Activated effector memory CD4-positive, alpha-beta T cell treated with Interleukin-2 at 50 U/mL for 16 hours (primary cell): ENCODE results near the gene MDC1.
"Not testable (repeated sequence)": the region's sequence is repeated elsewhere in the genome, so short reads cannot be mapped to it uniquely, and the experiment has no call there.

Source experiments
- DNase-seq: peaks from one replicate; pipeline ENCODE4 v3.0.0-alpha.2; 2020

Gene MDC1

GRCh38 chr6:30717129-30717844 lies at the start of gene MDC1:
TSS of gene MDC1 (minus strand) at chr6:30717281. CDS start at chr6:30715175, 2,106 bp downstream.
- DNase-seq = peak; percentile 99

DNA sequence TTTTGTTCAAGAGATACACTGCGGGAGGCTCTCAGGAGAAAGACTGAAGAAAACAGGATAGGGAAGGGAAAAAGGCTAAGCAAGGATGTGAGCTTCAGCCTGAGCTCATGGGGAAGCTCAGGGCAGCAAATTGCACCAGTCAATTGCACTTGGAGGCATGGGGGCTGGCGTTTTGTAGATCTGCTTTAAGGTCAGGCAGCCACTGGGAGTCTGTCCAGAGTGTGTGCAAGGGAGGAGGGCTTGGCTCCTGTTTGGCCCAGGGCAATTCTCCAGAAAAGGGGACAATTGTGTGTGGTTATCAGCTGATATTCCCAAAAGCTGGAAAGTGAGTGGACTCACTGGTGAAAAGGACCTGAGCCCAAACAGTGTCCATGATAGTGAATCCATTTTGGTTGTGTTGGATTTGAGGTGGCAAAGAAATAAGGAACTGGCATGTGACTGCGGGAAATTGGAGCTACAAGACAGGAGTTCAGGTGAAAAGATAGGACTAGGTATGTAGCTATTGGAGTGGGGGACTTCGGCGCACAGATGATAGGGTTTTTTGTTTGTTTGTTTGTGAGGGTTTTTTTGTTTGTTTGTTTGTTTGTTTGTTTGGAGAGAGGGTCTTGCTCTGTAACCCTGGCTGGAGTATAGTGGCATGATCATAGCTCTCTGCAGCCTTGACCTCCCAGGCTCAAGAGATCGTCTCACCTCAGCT lies 49.5 kb upstream of the MDC1 start:
- DNase-seq = no peak

GRCh38 chr6:30765495-30765894 lies 48.4 kb upstream of the MDC1 start:
- DNase-seq = not testable (repeated sequence)

- not testable (repeated sequence) for DNase-seq
Observed at GRCh38 chr6:30764490-30765043, 47.5 kb upstream of the MDC1 start.

GRCh38 chr6:30763618-30764489 lies 46.8 kb upstream of the MDC1 start:
- DNase-seq = no peak

DNA sequence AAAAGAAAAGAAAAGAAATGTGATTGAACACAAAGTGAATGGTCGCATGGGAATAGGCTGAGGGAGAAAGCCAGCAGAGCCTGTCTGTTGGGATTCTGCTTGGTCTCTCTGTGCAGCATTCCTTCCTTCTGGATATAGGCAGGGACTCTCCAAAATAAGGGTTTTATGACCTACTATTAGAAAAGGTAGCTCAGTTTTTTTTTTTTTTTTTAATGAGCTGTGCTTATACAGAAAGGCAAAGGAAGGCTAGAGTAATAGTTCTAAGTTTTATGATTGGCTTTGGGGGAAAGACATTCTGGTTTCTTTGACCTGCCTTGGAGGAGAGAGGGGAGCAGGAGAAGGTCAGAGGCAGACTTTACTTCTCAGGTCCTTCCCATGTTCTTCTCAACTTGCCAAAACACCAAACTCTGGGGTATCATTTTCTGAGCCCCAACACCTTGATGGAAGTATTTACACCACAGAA lies 46.1 kb upstream of the MDC1 start:
- no peak for DNase-seq

DNA sequence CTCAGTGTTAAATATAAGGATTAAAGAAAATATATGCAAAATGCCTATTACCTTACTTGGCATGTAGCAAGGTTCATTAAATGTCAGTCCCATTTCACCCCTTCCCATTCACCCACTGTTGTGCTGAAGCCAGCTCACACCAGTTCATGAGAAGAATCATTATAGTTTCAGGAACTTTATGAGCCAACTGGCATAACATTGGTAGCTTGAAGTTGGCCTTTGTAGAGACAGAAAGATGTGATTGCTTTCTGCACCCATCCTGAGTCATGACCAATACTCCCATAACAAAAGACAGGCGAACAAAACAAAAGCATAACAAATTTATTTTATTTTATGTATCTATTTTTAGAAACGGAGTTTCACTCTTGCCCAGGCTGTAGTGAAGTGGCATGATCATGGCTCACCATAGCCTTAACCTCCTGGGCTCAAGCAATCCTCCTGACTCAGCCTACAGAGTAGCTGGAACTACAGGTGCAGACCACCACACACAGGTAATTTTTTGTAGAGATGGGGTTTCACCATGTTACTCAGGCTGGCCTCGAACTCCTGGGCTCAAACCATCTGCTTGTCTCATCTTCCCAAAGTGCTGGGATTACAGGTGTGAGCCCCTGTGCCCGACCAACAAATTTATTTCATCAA lies 44.8 kb upstream of the MDC1 start:
- no peak for DNase-seq

DNA sequence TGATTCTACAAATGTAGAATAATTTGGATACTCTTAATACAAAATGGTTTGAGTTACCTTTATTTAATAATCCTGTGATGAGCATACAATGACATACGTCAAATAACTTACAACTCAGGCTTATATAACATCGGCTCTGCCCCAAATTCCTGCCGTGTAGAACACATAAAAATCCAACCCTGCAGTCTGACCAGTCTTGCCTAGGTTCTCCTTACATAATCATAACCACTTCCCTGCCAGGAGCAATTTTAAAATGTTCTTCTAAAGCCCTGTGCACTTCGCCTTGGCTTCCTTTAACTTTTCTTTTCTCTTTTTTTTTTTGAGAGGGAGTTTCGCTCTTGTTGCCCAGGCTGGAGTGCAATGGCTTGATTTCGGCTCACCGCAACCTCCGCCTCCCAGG lies 43.5 kb upstream of the MDC1 start:
- no peak for DNase-seq

- no peak for DNase-seq
Observed at GRCh38 chr6:30759575-30760239, 42.6 kb upstream of the MDC1 start.

DNA sequence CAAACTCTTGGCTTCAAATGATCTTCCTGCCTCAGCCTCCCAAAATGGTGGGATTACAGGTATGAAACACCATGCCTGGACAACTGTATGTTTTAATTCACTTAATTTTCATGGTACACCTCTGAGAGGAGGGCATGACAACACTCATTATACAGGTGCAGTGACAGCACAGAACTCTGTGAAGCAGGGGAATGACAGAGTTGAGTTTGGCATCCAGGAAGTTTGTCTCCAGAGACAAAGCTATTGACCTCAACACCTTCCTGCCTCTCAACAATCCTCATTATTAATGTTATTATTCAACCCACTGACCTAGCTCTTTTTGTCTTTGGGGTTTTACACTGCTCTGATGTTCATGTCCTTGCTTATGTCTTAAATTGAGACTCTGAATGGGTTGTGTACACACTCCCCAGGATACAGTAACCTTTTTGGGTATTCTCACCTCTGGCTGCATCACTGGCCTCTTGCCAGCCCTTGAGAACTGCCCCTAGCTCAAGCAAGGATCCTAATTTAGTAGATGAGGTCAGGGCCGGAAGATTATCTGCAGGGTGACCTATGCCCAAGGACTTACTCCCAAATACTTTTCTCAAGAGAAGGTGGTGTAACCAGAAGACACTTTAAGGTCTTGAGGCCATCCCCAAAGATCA lies 40.3 kb upstream of the MDC1 start:
- no peak for DNase-seq

- DNase-seq = not testable (repeated sequence)
Observed at GRCh38 chr6:30756405-30757003, 39.4 kb upstream of the MDC1 start.

DNA sequence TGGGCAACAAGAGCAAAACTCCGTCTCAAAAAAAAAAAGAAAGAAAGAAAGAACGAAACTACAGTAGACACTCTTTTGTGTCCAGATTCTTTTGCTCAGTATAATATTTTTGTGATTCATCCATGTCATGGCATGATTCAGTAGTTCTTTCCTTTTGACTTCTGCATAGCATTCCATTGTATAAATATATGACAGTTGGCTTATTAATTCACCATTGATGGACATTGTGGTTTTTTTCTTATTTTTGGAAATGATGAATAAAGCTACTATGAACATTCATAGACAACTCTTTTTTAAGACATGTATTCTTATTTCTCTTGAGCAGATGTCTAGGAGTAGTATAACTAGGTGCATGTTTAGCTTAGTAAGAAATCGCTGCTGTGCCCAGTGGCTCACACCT lies 37.5 kb upstream of the MDC1 start:
- DNase-seq = no peak

- DNase-seq = no peak
Observed at GRCh38 chr6:30752157-30752927, 35.3 kb upstream of the MDC1 start.

GRCh38 chr6:30750379-30750668 lies 33.2 kb upstream of the MDC1 start:
- DNase-seq = no peak

GRCh38 chr6:30749554-30750378 lies 32.7 kb upstream of the MDC1 start:
- no peak for DNase-seq

- DNase-seq = no peak
Observed at GRCh38 chr6:30748851-30749540, 31.9 kb upstream of the MDC1 start.

DNA sequence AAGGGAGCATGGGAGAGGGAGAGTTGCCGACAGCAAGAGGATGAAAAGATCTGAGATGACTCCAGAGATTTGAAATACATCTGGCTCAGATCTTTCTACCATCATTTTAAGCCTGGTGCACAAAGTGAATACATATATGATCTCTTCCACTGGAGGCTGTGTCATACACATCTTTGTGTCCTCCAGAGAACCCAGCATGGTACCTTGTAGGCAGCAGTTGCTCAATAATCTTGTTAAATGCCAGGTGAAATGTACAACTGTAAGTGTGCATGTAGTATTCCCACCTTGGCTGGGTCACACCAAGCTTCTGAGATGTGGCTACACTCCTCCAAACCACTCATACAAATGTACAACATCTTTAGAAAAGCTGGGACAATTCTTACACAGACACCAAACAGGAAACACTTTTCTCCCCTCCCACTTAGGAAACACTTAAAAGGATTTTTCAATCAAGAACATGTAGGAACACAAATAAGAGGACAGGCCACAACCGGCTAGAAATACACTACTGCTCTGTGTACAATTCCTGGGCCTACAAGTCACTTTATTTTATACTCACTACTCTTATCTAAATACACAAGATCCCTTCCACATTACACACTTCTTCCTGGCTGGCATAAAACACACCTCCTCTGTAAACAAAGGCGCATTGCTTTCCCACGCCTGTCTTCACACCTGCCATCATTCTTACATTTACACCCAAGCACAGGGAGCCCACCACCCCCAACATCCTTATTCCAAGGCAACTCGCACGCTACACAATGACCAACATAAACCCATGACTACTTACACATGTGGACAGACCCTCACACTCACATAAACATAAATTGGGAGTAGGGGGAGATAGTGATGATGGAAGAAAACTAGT lies 31.1 kb upstream of the MDC1 start:
- DNase-seq = no peak

DNA sequence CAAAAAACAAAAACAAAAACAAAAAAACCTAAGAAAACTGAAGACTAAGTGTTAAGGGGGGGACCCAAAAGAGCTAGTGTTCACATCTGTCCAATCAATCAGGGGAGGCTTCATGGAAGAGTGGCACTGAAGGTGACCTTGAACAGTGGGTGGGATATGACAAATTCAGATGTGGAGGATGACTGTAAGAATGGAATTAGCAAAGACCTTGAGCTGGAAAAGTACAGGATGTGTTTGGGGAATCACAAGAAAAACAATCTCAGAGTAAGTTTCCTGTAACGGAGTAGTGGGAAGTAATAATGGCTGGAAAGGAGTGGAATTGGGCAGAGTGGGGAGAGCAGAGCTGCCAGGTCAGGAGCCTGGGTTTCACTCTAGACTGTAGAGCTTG lies 30.2 kb upstream of the MDC1 start:
- DNase-seq = no peak
